HG03442 (cell line): Measurements from ENCODE around the gene GRID2.

Experiments
- ATAC-seq: cut with Tn5 transposase; IDR thresholded peaks from one replicate; pipeline ENCODE4 v1.9.1; 2021; ENCODE audit warnings: mild to moderate bottlenecking, moderate library complexity; ENCODE audit not compliant: unreplicated experiment

The GRID2 gene

DNA sequence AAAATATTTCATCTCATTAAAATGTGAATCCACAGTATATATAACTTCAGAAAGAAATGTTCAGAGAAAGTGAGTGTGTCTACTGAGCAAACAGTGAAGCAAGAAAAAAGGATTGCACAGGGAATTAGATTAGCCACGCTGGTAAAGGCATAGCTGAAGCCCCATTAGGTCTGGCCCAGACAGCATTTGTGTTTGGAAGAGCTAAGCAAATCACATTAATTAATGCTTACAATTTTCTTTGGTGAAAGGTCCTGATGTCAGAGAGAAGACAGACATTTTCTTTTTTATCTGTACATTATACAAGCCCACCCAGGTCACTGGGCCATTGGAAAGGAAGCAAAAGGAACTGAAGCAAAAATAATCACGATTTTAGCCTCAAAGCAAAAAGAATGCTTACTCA, 354.6 kb downstream of the GRID2 start:
- no peak for ATAC-seq

- ATAC-seq = no peak
Measured at GRCh38 chr4:92677805-92678204, 374.0 kb downstream of the GRID2 start.

DNA sequence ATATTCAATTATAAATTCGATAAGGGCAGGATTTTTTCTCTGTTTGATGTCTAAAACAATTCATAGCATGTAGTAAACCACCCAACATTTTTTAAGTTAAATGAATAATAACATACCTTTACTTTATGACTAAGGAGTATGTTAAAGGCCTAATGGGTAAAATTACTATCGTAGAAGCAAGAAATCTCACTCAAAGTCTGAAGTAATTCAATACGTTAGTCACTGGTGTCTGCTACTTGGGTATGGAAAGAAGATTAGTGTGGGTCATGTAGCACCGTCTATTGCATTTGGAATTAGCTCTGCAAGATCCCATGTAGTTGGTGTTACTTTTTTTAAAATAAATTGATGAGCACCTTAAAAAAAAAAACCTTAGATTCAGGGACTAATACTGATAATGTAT, 374.5 kb downstream of the GRID2 start:
- ATAC-seq = no peak

- no peak for ATAC-seq
Measured at GRCh38 chr4:92679149-92679548, 375.4 kb downstream of the GRID2 start.

GRCh38 chr4:92714640-92715039, 410.9 kb downstream of the GRID2 start:
- no peak for ATAC-seq

- ATAC-seq = no peak
Measured at GRCh38 chr4:92733231-92733630, 429.5 kb downstream of the GRID2 start.

- ATAC-seq = no peak
Measured at GRCh38 chr4:92735025-92735665, 431.4 kb downstream of the GRID2 start.

DNA sequence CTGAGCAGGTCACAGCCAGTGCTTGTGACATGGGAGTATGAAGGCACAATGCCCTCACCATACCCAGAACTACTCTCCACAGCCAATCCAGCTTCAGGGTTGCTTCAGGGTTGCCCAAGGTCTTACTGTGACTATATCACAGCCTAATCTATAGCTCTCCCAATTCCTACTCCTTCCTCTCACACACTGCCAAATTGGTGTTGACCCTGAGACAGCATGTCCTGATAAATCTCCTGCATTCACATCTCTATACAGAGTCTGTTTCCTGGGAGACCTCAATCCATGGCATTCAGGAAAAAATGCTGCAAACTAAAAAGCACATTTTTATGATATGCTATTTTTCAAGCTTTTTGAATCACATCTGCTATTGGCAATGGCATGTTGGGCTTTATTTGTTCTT, 456.7 kb downstream of the GRID2 start:
- ATAC-seq = no peak

GRCh38 chr4:92776080-92776479, 472.3 kb downstream of the GRID2 start:
- no peak for ATAC-seq

DNA sequence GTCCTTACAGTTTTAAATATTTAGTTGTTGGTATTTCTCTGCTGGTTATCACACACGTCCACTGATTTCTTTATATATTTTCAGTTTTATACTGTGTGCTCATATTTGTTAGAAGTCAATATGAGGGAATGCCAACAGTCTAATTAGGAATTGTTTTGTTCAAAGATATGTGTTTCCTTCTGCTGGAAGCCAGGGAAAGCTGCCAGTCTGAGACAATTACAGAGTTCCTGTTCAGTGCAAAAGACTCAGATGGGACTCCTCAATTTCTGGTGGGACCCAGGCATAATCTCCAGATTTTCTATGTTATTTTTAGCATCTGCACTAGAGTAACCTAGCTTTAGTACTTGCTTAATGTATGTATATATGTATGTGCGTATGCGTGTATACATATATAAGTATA, 486.0 kb downstream of the GRID2 start:
- no peak for ATAC-seq

DNA sequence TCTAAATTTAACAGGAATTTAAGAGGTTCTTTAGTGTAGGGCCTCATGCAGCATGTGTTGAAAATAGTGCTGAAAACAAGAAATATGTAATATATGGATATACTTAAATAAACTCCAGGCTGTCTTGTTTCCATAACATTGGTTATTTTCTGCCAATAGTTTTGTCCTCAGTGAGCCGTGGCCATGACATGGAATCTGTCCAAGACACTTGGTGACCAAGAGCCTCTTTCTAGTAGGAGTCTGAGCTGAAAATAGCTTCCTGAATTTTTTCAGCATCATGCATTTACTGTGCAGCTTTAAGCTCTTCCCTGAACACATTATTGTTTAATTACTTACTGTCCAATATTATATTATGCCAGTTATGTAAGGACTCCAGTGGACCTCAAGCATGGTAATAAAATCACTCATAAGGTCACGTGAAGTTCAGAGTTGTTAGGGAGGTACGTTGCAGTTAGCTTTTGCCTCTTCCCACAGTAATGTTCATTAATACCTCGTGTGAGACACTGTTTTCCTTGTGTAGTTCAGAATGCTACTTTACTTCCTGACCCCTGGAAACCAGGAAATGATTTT, 488.2 kb downstream of the GRID2 start:
- no peak for ATAC-seq

DNA sequence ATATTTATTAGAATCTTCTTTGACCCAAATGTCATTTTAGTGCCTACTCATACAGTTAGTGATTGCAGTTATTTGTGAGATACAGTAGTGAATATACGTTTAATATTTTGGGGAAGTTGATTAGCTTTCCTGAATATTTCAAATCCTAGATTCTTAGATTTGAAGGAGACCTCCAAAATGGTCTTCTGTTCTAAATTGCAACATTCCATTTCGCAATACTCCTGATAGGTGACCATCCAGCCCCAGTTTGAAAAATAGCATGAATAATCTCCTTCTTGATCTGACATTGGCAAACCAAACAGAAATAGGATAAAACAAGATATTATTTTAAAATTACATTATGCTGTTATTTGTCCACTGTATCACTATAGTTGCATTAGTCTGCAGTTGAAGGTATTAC, 505.6 kb downstream of the GRID2 start:
- no peak for ATAC-seq

DNA sequence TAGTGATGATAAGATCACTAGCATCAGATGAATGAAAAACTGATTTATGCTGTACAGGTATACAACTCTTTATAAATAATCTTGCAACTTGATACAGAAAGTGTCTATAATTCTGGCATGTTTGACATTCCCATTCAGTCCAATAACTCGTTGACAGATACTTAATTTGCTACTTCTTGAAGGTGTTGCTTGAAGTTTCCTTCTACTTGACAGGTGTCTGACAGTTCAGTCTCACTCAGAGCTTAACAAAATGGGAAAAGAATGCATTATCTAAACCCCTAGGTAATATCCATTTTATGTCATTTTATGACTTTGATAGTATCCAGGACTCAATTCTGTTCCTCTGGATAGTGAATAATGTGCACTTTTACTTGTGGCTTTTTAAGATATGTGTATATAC, 508.9 kb downstream of the GRID2 start:
- ATAC-seq = no peak

DNA sequence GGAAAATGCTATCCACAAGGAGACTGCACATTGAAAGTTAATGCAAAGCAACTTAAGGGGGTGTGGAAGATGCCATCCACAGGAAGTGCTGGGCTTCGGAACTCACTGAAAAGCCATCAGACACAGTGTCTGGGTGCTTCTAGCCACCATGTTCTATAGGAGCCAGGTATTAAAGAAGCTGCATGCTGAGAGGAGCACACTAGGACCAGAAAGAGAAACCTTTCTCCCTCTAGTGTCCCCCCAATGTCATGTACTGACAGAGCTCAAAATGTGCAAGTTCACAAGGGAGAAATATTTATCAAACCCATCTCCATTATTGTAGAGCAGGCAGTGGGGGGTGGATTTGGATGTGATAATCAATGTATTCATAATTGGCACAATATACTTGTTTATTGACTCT, 510.9 kb downstream of the GRID2 start:
- no peak for ATAC-seq

- ATAC-seq = no peak
Measured at GRCh38 chr4:92825256-92825655, 521.5 kb downstream of the GRID2 start.

GRCh38 chr4:92825791-92826190, 522.0 kb downstream of the GRID2 start:
- no peak for ATAC-seq

- no peak for ATAC-seq
Measured at GRCh38 chr4:92830771-92831170, 527.0 kb downstream of the GRID2 start.

GRCh38 chr4:92840880-92841279, 537.1 kb downstream of the GRID2 start:
- no peak for ATAC-seq

DNA sequence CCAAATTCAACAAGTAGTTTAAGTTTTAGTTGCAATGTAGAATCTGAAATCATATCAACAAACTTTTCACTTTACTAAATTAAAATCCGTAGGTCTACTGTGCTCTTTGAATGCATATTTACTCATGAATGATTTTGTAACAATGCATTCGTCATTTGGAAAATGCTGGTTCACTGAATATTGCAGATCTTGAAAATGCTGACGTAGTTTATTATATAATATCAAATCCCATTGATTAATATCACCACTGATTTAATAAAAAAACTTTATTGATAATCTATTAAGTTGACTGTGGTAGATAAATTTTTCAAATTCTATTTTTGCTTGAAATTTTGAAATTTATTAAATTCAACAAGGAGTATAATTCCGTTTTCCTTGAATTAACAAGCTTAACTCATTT, 540.0 kb downstream of the GRID2 start:
- ATAC-seq = no peak

DNA sequence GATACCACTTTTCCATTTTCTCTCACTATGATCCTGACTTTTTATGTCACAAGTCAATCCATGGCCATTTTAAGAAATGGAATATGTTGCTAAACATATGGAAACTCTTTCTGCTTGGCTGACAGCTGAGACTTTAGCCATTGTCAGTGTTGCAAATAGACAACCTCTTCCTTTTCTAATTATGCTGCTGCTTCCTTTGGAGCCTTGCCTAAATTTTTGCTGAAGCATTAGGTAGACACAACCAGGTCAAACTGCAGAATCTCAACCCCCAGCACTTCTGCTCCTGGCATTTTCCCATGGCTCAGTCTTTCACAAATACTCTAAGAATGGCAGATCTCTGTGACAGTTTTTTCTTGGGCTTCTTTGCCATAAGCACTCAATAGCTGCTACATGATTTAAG, 543.3 kb downstream of the GRID2 start:
- no peak for ATAC-seq

DNA sequence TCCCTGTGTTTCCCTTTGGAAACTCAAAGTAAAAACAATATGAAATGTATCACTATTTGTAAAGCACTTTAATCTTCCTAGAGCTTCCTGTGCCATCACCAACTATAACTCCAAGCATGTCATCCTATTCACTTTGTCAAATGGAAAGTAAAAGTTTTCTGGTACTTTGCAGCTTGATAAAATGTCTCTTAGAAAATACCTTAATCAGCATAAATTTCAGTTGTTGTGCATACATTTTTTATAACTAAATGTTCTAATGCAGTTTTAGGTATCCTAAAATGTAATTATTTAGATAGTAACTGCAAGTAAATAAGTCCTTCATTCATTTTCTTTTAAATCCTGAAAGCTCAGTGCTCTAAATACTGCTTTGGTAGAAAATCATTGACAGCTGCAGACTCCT, 558.7 kb downstream of the GRID2 start:
- no peak for ATAC-seq

- no peak for ATAC-seq
Measured at GRCh38 chr4:92864096-92864495, 560.3 kb downstream of the GRID2 start.

DNA sequence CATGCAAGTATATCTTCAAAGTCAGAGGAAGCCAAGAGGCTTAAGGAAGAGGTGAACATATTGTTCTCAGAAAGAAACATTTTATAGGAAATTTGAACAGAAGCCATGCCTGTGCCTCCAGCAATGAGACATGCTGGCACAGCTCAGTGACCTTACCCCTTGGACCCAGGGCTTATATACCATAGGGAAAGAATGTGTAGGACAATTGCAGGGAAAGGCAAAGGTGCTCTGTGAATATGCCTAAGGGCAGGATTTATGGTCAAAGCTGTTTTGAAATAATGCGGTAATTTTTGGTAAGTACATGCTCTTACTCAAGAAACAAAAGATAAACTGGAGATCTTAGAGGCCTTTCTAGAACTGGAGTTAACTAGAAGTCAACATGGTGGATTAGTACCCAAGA, 568.8 kb downstream of the GRID2 start:
- ATAC-seq = no peak
